TTC549 (cell line): ENCODE data around the gene PNMA1.

Experiments
- FAIRE-seq: peaks from 2 replicates; lab custom pipeline; 2012; peaks lifted over from hg19 to GRCh38; lab: Jason Lieb, UNC

The PNMA1 gene

DNA sequence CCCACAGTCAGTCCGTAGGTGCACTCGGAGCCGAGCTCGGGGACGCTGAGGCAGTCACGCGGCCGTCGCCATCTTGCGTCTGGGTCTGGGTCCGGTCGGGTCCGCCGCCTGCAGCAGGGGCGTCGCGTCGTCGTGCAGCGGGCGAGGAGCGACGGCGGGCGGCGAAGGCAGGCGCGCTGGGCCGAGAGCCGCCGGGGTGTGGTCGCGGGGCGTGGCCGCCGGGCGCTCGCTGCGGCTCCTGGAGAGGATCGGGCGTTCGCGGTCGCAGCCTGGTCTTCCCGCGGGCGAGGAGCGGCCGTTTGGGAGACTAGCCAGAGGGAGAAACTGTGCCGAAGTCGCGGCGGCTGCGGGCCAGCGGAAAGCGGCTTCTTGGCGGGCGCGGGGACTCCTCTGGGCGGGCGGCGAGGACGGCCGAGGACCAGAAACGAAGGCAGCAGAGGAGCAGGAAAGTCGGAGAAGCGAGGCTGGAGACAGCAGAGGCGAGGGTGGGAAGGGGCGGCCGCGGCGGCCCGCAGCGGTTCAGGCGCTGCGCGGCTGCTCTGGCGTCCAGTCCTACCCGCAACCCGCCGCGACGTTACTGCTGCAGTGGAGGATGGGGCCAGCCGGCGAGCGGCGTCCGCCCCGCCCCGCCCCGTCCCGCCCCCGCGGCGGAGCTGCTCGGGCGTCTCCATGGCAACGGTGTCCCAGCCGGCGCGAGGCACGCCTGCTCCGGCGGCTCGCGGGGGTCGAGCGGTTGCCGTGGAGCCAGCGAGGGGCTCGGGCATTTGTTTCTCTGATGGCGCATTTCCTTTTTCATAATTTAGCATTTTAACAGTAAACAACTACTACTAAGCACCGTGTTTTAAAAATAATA is at the start of gene PNMA1:
Gene PNMA1, minus strand, starts transcription at position 582 of the 853 bp plus-strand sequence. CDS start 745 bp downstream, outside the sequence.
- FAIRE-seq, result no peak

GRCh38 chr14:73763396-73763795 is 49.2 kb upstream of the PNMA1 start:
- FAIRE-seq, result no peak

DNA sequence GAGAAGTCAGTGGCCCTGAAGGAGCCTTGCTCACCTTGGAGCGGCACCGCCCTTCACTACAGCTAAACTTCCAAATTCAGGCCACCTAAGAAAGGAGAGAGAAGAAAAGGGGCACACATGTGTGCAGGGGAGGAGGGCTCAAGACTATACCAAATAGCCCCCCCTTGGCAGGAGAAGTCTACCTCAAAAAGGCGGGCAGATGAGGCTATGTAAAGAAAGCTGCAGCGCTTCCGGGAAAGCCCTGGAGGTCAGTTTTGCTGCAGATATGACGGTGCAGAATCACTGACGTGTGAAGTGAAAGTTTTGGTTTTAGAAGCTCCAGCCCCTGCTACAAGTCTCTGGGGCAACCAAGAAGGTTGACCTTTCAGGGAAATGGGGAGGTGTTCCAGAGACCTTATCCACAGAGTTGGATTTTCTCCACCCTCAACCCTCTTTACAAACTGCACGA is 48.2 kb upstream of the PNMA1 start:
- FAIRE-seq, result no peak

DNA sequence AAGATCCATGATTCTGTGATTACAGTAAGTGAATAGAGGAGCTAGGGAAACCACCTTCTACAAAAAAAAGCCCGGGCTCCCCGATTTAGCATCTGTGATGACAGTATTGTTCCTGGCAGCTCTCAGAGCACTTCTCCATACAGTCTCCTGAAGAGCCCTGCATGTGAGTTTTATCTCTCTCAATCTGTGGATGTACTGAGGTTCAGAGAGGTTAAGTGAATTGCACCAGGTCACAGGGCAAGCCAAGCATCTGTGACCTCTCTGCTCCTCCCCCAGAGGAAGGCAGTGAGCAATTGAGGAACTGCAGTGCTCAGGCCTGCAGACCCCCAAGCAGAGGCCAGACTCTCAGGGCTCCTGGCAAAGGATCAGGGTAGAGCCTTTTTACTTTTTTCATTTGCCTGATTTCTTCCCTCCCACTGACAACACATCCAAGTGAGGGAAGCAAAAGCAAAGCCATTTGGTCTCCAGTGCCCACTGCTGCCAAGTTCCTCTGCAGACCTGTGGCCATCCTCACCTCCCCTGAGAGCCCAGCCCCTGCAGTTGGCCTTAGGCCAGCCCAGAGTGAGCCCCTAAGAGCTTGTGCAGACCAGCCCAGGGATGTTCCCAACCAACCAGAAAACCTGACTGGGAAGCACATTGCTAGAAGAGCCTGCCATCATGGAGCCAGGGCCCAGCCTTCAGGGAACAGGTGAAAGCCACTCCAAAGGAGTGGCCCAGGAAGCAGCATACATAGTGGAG is 47.6 kb upstream of the PNMA1 start:
- no peak for FAIRE-seq

DNA sequence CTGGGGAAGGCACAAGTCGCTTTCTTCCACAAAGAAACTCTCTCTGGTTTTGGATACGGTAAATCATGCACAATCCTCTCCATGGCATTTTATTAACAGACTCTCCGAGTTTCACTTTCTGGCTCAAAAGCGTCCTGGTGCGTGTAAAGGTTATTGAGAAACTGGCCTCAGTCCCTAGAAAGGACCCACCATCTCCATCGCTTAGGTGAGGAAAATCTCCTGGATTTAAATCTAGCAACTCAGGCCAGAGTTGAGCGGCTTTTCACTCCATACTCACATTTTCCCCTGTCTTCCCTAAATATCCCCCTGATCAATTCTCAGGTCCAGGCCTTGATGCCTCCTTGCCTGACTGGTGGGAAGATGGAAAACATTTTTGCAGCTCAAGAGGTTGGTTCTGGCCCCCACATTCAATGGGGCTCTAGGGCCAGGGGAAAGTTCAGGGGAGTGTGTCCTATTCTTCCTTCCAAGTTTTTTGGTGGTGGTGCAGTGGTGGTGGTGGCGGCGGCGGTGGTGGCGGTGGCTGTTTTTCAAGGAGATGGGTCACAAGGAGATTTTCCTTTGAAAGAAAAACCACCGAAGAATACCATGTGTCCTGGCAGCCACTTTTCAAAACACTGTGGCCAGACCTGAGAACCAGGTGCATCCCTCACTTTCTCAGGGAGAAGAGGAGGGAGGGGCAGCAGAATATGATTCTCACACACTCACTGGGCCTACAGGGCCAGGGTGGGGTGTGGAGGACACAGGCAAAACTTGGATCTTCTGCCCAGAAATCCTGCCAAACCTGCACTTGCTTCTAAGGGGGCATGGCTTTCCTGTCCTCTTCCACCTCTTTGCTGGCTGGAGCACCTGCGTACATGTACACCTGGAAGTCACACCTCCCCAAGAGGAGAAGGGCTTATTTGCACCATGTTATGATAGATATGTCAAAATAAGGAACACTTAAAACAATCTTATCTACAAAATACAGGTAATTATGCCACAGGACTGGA is 46.7 kb upstream of the PNMA1 start:
- no peak for FAIRE-seq

- FAIRE-seq, result no peak
These were observed 45.8 kb upstream of the PNMA1 start for GRCh38 chr14:73759714-73760597.

- no peak for FAIRE-seq
These were observed 45.1 kb upstream of the PNMA1 start for GRCh38 chr14:73759183-73759713.

DNA sequence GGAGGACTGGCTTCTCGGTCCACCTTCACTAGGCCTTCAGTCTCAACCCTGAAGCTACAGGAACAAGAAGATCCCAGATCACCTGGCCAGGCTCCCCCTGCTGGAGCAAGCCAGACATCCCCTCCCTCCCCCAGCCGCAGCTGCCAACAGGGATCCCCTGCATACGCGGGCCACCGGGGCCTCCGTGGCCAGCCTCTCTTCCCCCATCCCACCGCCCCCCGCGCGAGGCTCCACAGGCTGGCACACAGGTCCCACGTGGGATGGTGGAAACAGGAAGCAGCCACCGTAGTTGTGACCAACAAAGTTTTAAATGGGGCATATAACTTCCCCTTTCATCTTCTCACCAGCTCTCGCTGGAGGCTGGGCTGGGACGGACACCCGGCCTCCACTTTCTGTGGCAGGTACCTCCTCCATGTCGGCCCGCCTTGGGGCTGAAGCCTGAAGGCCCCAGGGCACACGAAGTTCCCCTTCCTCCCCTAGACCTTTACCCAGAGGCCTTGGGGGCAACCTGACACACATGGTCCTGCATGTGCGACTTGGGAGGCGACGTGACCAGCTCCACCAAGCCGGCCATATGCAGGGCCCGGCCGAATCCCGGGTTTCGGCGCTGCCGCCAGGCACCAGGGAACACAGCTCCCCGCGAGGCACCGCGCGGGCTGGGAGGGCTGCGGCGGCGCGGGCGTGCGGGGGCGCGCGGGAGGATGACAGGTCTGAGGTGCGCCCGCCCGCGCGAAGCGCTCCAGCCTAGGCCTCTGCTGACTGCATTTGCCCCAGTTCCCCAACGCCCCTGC is 44.4 kb upstream of the PNMA1 start:
- FAIRE-seq, result no peak

DNA sequence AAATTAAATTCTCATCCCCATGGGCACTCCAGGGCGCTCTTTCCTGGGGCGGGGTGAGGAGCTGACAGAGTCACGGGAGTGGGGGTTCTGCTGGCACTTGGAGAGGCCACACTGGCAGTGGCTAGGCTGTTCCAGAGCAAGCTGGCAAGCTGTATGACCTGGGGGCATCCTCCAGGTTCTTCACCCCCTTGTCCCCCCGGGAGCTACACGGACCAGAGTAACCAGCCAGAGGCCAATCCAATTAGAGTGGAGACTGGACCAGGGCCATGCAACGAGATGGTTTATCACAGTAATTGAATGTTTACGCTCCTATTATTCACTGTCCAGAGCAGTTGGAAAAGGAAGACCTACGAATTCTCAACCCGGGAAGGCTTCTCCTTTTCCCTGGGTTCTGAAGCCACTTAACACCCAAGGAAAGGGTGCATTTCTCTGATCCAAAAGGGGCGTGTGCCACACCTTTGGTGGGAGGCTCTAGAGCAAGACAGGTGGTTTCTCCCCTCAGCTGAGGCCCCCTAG is 43.8 kb upstream of the PNMA1 start:
- no peak for FAIRE-seq

GRCh38 chr14:73757381-73757780 is 43.2 kb upstream of the PNMA1 start:
- no peak for FAIRE-seq

DNA sequence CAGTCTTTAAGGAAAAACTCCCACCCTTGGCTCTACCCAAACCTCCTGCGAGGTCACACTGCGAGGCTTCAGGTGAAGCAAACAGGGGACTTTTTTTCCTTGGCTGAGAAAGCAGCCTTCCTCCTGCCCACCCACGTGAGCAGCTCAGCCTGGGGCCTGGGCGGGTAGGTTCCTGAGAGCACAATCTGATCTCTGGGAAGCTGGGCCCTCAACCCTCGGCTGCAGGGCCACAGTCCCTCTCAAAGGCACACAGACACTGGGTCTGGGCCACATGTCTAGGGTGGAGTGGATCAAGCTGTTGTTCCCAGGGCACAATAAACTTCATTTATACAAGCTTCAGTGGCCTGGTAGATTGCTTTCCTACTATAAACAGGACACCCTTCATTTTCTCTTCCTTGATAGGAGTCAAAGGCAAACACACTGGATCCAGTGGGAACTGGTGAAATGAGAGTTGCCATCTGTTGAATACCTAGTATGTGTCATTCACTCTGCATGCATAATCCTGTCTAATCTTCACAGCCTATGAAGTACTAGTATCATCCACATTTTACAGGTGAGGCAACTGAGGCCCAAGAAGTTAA is 41.3 kb upstream of the PNMA1 start:
- no peak for FAIRE-seq

DNA sequence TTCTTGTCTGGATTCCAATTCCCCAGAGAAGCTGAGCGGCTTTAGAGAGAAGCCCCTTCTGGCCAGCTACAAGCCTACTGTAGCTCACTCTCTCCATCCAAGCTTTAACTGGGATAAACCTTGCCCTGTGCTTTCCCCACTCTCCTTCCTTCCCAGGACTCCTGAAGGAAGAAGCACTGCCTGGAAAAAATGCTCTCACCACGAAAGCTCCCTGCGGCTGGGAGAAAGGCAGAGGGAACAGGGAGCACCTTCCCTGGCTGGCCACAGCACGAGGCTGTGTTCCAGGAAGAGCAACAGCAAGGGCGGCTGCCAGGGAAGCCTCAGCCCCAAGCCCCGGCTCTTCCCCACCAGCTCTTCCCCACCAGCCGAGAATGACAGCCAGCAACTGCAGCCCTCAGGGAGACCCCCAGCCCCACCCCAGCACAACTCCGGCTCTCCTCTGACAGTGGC is 40.8 kb upstream of the PNMA1 start:
- no peak for FAIRE-seq

DNA sequence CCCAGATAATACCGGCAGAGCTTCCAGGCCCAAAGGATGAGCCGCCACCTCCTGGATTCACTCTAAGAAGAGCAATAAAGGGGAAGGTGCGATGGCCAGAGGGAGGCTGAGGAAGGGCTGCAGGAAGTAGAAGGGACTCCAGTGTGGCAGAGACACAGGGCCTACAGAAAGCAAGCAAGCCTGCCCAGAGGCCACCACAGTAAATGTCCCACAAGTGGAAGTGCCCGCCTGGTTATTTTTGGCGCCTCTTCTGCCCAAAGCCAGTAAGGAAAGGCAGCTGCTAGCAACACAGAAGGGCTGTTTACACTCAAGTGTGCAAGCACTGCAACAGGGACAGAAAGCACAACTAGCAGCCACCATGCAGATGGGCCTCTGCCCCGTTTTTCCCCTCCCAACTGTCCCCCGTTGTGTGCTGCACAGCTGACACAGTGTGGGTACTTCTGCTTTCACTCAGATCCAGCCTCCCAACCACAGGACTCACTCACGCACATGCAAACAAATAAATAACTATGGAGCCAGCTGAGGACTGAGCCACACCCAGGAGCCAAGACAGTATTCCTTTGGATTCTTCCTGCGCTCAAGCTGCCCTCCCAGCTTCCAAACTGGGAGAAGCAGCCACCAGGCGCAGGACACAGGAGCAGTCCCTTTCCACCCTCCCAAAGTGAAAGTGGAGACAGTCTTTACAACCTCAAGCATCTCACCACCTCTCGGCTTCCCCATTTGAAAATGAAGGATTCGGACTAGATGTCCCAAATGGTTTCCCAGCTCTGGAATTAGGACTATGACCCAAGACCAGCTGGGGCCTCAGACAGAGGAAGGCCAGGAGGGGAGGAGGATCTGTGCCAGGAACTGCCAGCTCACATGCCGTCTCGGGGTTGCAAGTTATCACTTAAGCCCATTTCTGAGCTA is 40.0 kb upstream of the PNMA1 start:
- no peak for FAIRE-seq

DNA sequence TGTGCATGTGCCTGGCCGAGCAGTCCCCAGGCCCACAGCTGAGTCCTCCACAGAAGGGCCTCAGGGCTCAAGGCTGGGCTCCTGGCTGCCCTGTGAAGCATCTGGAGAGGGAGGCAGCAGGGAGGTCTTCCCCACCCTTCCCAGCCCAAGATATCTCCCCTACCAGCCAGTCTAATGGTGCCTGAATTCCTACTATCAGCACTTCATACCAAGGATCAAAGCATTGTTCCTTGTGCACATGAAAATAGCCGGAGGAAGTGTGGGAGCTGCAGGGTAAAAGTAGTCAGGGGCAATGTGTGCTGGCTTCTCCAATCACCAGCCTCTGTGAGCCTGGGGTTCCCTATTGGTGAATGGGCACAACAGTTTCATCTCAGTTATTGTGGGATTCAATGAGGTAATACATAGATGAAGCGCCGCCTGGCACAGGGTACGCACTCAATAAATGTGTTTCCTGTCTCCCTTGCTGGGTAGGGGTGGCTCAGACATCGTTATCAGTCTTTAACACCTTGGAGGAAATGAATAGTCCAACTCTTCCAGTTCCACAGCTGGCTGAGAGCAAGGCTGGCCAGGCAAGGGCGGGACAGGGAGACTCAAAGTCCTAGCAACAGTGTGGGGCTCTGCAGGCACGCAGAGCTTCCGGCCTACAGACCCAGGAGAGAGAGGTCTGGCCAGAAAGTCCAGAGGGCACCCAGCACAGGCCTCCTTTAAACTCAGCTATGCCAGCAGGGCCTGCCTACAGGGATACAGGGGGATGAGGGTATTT is 39.1 kb upstream of the PNMA1 start:
- FAIRE-seq, result no peak

- FAIRE-seq, result no peak
These were observed 38.3 kb upstream of the PNMA1 start for GRCh38 chr14:73752297-73752992.

- no peak for FAIRE-seq
These were observed 37.0 kb upstream of the PNMA1 start for GRCh38 chr14:73751157-73751691.

DNA sequence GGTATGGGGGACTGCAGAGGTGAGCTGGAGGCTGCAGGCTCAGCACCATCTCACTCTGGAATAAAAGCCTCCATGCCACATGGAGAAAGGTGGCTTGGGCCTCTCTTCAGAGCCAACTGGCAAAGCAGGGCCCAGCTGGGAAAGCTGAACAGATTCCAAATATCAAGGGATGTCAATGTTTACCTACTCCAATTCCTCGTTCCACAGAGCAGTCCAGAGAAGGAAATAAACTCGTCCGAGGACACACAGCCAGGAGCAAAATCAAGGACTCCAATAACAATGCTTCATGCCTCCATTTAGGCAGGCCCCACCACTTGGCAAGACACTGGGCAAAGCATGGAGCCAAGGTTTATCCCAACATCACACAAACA is 36.3 kb upstream of the PNMA1 start:
- FAIRE-seq, result no peak
